Ramos (cell line): ENCODE data around the gene CREB3.

ENCODE experiments used
- in situ Hi-C: fragments of 300-500 bp; cut with MboI; formaldehyde crosslinking; loops from one replicate; pipeline ENCODE4 v1.14.3; 2022; ENCODE audit warnings: low sequenced_read_pairs; ENCODE audit not compliant: unreplicated experiment

Gene CREB3, protein sequence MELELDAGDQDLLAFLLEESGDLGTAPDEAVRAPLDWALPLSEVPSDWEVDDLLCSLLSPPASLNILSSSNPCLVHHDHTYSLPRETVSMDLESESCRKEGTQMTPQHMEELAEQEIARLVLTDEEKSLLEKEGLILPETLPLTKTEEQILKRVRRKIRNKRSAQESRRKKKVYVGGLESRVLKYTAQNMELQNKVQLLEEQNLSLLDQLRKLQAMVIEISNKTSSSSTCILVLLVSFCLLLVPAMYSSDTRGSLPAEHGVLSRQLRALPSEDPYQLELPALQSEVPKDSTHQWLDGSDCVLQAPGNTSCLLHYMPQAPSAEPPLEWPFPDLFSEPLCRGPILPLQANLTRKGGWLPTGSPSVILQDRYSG

DNA sequence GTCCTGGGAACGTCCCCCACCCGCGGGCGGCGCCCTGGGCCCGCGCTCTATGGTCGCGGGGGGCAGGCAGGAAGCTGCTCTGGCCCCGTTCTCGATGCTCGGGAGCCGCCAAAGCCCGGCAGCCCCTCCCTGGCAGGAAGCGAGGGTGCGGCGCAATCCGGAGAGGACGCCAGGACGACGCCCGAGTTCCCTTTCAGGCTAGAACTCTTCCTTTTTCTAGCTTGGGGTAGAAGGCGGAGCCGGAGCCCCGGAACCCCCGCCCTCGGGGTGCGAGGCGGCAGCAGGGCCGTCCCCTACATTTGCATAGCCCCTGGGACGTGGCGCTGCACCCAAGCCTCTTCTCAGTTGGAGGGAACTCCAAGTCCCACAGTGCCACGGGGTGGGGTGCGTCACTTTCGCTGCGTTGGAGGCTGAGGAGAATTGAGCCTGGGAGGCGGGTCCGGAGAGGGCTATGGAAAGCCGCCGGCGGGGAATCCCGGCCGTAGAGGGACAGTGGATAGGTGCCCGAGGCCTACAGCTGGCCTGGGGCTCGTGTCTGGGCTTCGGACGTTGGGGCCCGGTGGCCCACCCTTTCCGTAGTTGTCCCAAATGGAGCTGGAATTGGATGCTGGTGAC is at the start of gene CREB3, which contains the start of gene TLN1:
Gene CREB3, plus strand, starts transcription at position 482 of the 615 bp plus-strand sequence. Its CDS starts 107 bp downstream, at position 589.
Gene TLN1, minus strand, starts transcription at position 11 of the 615 bp plus-strand sequence. CDS start 6,501 bp downstream, outside the sequence.
- in situ Hi-C loops, result loop anchor here (25.0 kb wide), 1 partner anchor 645 kb away; the partner anchor contains the start of genes FANCG and PIGO

DNA sequence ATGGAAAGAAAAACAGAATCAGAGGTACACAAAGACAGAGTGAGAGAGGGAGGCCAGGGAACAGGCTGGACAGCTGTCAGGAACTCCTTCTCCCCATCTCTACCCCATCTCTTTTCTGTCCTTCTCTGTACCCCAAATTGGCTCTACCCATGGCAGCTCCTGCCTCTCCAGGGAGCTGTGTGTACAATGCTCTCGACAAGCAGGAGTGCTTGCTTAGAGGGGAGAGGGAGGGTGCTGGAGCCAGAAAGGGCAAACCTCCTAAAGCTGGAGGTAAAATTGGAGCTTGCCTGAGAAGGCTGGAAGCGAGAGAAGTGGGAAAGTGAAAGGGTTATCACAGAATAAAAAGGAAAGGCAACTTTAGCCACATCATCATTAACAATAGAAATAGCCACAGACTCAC is 49.1 kb upstream of the CREB3 start:
- in situ Hi-C loops, result no loop called here

DNA sequence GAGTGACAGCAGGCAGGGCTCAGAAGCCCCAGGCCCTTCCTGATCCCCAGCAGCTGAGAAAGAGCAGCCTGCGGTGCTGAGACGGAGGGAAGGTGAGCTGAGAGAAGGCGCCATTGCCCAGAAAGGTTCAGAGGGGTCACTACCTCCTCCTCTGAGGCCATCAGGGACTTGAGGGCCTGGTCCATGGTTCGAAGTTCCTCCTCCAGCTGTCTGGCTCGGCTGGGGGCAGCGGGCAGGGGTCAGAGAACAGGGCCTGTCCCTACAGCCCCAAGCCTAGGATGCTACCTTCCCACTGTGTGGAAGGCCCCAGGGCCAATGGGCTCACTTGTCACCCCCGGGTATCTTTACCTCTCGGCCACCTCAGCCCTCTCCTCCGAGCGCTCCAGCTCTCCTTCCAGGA is 47.5 kb upstream of the CREB3 start:
- in situ Hi-C loops, result no loop called here

DNA sequence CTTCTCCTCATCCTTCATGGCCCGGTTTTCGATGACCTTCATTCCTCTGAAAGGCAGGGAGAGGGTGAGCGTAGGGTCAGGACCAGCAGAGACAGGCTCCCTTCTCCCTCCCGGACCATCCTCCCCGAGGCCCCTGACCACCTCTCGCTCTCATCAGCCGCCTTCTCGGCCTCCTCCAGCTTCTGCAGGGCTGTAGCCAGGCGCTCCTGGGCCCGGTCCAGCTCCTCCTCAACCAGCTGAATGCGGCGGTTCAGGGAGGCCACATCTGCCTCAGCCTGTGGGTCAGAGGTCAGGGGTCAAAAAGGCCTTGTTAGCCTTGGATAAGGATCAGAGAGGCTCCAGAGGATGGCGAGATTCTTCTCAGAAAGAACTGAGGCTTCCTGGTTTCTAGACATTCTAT is 47.0 kb upstream of the CREB3 start:
- in situ Hi-C loops, result no loop called here

DNA sequence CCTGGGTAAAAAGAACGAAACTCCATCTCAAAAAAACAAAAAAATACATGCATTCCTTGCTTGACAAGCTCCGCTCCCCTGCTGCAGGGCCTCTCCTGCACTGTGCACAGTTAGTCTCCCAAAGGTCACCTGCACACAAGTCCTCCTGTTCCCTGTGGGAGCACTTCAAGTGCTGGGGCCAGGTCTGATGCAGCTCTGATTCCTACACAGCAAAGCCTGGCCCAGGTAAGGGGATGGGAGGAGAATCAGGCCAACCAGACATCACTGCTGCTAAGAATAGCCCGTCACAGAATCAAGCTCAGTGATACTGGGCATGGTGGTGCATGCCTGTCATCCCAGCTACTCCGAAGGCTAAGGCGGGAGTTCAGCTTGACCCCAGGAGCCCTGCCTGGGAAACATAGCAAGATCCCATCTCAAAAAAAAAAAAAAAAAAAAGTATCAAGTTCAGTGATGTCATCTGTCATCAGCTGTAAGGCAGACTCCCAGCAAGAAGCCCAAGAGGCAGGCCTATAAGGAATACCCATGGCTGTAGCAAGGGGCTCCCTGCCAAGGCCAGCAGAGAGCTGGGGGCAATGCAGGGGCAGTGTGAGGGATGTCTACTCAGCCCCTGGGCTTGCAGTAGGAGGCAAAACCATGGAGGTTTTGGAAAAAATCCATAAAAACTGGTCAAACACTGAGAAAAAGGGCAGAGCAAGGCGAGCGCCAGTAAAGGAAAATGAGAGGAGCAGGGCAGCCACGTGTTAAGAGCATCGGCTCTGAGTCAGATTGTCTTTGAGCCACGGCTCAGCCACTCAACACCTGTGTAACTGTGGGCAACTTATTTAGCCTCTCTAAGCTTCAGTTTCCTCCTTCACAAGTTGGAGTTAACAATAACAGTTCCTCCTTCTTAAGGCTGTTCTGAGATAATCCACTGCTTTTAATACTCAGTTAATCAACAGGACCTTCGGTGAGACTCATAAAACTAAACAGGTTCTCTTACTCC is 46.0 kb upstream of the CREB3 start:
- in situ Hi-C loops, result no loop called here

DNA sequence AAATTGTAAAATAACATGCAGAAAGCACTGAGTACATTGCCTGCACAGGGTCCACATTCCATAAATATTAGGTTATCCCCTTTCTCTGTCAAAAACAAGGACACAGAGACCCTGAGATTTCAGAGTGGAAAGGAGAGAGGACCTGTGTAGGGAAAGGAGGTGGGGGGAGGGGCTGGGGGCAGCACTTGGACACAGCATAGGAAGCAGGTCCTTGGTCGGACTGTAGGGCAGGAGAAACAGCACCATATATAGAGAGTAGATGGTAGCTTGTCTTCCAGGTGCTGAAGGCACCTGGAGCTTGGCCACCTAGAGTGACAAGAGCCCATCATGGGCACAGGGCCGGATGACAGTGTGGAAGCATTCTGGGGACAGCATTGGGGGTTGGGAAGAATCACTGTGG is 45.2 kb upstream of the CREB3 start:
- in situ Hi-C loops, result no loop called here

DNA sequence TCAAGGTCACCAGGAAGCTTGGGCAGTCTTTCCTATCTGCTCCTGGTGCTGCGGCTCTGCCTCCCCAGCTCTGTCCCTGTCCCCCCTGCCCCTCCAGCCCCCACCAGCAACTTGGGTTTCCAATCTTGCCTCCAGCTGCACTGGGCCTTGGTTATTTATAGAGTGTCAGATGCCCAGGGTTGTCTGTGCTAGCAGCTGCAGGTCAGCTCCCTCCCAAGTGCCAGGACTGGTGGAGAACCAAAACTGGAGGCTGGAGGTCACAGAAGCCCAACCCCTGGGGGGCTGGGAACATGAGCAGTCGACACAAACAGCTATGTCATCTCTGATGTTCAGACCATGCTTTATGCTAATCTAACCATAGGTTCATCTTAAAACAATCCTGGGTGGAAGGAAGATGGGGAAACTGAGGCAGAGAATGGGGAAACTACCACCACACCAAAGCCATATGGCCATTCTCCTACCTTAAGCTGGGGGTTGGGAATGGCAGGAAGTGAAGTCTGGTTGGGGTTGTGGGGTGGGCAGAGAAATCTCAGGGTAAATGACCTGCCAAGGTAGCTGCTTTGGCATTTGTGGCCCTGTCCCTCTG is 44.4 kb upstream of the CREB3 start:
- in situ Hi-C loops, result no loop called here

DNA sequence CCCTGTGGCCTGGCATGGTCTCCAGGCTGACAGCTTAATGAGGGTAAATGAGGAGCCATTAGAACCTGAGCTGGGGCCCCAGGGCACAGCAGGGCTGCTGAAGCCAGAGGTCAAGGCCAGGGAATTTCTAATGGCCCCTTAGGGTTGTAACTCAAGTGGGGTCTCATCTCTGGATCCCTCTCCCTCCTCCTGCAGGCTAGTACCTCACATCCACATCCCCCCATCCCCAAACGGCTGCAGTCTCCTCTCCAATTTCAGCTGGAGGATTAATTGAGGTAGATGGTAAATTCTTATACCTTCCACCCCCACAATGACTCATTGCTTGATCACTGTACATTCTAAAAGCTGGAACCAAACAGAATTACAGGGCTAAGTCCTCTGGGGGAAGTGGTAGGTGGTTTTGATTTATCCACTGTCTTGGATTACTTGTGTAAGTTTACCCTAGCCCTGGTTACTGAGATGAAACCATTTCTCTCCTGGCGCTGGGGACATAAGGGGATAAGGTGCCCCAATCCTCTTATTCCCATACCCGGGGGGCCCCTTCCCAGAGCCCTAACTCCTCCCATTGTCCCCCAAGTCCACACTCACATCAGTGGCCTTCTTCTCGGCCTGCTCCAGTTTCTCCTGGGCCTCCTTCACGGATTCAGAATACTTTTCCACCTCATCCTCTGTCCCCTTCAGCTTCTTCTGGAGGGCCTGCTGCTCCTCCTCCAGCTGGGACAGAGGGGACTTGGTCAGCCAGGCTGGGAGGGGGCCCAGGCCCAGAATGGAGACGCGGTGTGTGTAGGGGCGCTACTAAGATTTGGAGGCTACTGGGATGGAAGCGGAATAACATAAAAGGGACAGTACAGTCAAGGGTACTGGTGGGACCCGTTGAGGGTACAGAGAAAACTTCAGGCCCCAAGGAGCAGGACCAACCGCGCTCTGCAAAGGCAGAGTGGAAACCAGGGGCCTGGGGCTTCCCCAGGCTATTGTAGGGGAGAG is 43.6 kb upstream of the CREB3 start:
- in situ Hi-C loops, result no loop called here

DNA sequence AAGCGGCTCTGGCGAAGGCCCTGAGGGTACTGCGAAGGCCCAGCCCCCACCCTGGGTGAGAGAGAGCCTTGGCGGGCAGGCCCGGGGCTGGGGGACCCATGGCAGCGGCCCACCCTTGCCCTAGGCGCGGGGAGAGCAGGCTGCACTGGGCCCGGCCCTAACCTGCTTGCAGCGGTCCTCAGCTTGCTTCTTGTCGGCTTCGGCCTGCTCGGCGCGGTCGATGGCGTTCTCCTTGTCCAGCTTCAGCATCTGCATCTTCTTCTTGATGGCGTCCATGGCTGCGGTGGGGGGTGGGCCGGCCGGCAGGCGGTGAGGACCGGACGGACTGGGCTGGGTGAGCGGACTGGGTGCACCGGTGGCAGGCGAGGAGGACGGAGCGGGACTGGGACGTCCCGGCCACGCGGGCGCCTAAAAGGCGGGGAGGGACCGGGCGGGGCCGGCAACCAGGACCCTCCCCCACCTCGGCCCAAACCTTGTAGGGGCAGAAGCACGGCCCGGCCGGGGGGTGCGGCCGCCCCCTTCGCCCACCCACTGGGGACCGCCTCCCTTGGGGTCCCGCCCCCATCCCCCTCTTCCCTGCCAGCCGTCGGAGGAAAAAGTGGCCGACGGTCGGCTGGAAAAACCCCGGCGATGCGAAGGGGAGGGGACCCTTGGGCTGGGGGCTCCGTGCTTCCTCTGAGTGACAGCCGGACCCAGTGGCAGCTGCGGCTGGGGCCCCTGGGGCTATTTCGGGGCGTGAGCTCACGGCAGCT is 42.7 kb upstream of the CREB3 start, which contains the start of gene TPM2:
Gene TPM2, minus strand, starts transcription at position 384 of the 752 bp plus-strand sequence. Its CDS starts 108 bp downstream, at position 276.
- in situ Hi-C loops, result no loop called here

DNA sequence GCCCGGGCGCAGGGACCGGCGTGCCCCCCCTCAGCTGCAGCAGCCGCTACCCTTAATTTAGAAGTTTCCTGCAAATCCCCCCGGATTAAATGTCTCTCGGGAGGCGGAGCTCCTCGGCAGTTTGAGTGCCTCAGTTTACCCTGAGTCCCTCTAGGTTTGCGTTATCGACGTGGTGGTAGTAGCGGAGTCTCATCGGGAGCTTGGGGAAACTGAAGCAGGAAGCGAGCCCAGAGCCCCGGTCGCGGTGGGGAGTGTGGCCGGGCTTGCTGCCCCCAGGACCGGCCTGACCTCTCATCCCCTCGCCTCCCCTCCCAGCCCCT is 42.2 kb upstream of the CREB3 start:
- in situ Hi-C loops, result no loop called here

DNA sequence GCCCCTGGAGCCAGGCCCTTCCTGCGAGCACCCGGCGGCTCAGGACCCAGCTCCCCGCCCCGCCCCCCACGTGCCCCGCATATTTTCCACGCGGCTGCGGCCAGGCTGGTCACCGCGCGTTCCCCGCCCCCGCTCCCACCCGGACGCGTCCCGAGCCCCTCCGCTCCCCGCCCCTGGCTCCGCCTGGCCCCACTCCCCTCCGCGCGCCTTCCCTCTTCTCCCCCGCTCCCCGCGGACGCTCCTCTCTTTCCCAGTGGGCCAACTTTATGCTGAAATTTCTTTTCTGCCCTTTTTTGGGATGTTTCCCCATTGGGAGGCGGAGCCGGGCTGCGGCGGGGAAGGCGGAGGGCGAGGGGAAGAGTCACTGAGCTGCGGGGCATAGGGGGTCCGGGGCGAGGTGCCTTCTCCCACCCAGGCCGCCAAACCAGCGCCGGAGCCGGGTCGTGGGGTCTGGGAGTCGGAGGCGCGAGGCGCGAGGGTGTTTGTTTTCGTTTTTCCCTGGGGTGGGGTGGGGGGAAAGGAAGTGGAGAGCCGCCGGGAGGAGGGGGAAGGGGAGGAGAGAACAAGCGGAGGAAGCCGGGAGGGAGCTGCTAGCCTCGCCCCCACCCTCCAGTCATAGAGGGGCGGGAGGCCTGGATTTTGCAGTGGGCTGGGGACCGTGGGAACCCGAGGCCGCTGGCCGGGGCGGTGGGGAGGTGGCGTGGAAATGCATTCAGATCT is 41.7 kb upstream of the CREB3 start:
- in situ Hi-C loops, result no loop called here

DNA sequence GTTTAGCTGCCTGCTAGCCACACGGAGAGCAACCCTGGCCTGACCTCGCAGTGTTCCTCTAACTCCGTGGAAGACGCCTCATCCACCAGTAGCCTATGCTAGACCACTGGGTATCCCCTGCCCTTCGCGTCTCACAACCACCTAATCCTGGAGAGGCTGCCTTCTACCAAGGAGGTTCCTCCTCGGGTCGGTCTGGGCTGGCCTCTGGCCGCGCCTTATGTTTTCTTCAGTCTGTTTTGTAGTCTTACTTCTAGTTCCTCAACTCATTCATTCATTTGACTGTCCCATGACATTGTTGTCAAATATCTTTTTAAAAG is 41.2 kb upstream of the CREB3 start:
- in situ Hi-C loops, result no loop called here

DNA sequence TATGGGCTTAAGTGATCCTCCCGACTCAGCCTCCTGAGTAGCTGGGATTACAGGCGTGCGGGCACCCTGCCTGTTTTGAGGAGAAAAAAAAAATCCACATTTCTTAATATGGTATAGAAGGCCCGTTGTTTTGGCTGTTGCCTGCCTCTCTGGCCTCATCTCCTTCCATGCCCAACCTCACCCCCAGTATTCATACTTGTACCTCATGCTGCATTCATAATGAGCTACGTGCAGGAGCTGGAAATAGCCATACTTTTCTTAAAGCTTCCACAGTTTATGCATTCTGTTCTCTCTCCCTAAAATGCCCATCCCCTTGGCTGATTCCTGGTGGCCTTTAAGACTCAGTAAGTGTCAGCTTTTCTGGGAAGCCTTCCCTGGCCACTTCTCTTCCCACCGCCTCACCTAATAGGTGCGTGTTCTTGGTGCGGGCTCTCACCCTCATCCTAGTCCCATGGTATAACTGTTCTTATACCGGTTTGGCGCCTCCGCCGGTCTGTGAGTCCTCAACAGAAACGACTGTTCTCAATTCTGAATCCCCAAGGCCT is 40.6 kb upstream of the CREB3 start:
- in situ Hi-C loops, result no loop called here

DNA sequence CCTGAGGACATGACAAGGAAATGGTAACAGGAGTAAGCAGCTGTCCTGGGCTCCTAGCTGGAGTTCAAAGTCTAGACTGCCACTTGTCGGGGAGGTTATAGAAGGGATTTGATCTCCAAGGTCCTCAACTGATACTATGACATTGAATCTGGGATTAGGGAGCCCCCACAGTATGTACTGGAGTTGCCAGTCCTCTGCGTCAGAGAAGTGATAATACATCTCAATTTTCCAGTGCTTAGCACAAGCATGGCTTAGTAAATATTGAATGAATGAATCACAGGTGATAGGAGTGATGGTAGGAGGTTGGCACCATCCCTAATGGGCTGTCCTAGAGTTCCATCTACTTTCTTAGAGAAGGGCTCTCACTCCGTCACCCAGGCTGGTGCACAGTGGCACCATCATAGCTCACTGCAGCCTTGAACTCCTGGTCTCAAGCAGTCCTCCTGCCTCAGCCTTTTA is 36.5 kb upstream of the CREB3 start:
- in situ Hi-C loops, result no loop called here

DNA sequence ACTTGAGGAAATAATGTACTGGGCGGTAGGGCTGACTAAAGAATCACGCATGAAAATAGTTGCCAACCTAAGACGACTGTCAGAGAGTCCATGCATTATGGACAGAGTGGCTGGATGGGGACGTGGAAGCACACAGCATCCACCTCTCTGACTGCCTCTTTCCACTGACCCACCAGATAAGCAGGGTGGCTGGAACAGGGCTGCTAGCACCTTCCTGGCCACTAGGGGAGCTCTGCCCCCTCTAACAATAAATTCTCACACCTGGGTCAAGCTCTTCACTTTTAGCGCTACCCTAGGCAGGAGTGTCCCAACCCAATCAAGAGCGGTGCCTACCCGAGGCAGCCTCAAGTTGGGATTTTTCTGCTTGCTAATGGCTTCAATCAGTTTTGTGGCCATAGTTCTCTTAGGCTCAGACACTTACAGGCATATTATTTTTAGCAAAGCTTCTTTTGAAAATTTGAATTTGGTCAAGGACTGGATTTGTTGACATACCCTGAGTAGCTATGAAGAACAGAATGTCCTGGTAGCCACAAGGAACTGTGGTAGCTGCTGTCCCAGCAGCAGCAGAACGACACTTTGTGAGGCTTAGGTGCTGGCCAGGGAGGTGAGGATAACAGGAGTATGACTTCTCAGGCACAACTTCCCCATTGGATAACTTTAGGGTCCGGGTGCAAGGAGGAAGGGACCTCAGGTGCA is 35.8 kb upstream of the CREB3 start:
- in situ Hi-C loops, result no loop called here

DNA sequence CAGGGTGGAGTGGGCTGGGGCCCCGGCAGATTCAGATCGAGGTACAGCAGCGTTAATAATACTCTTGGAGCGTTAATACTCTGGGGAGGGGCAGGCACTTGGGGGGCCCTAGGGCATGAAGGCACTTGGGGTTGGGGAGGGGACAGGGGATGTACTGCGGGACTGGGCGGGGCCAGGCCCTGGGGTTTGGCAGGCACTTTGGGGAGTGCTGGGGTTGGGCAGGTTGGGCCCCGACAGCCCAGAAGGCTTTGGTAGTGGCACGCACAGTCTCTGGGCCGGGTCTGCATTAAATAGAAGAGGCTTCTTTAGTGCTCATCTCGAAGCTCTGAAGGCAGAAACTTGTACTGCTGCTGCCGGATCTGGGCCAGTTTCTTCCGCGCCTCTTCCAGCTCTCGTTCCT is 35.0 kb upstream of the CREB3 start:
- in situ Hi-C loops, result no loop called here

DNA sequence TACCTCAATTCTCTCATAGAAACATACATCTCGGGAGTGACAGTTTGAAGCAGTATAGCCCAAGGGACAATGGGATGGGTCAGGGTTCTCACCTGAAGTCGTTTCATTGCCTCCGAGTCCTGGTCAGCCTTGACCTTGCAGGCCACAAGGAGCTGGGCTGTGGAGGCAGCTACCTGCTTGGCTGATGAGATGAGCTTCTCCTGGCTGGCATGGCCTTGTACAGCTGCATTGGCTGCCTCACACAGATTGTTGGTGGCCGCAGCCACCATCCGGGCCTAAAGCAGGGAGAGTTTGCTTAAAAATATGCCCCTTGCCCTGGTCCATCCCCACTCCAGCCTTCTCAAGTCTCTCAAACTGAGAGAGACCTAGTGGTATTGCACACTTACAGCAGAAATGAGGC is 34.2 kb upstream of the CREB3 start:
- in situ Hi-C loops, result no loop called here
